ENCODE data around the gene CCL5. TPM values are rescaled to one million over a fixed set of nuclear protein-coding genes. Genes with fewer than 3 reads are reported as not detected.

Gene CCL5
- total and polyA plus RNA-seq, 10 of the 15 experiments (the other 5 are each of a cell fraction or from before 2014, with no cell fraction given) = 45.7 to 186 (median 90.8) TPM

GRCh38 chr17:35906926-35907637 lies 26.9 kb upstream of the CCL5 start:
- TF ChIP-seq BRCA1 (IDR thresholded peaks at IDR 0.05; ENCODE audit: low read depth, low read length) (no peak), SUPT20H (IDR thresholded peaks at IDR 0.05; ENCODE audit: borderline replicate concordance, control insufficient read depth, low read depth, low read length) (no peak), RAD21 (IDR thresholded peaks at IDR 0.05; ENCODE audit: insufficient read depth, low read depth, low read length) (peak; percentile 25; the same call in 1 of the 2 replicates), BMI1 (IDR thresholded peaks at IDR 0.05; ENCODE audit: borderline replicate concordance) (no peak), ZNF622 (IDR thresholded peaks at IDR 0.05) (no peak), ZNF687 (IDR thresholded peaks at IDR 0.05) (no peak)
- no peaks in the 10 kb centered on the region for H3K27me3 ChIP-seq (replicated peaks in 1 of 2; ENCODE audit: control insufficient read depth in 2 of 2, insufficient read depth in 2 of 2, low read length in 1 of 2)
- H3K9ac ChIP-seq (ENCODE audit: control insufficient read depth, insufficient read depth, low read length) = no peak overlapping the region
- SMC1A ChIA-PET (ENCODE audit: uncharacterized antibody, unreplicated experiment) = interaction anchor here (1.0 to 2.0 kb wide), 5 partner anchors 8 to 52 kb away, joined by 3 to 6 read pairs (median 3); no protein-coding TSS in a partner anchor
- no peak overlapping the region for H2AFZ ChIP-seq (ENCODE audit: control insufficient read depth, low read depth, low read length)
- no peaks in the 10 kb centered on the region for H4K20me1 ChIP-seq (ENCODE audit: control insufficient read depth, insufficient read depth)
- intact Hi-C loops (cut with micrococcal nuclease; ENCODE audit: unreplicated experiment) = no loop called here
- WGBS (ENCODE audit: insufficient coverage, insufficient replicate concordance, low lambda C conversion rate, missing lambda C conversion rate) = 28% methylated on average over 3 of the region's 3 CpGs
- POLR2A ChIA-PET = no interaction called here
- no peaks in the 10 kb centered on the region for H3K36me3 ChIP-seq (ENCODE audit: control insufficient read depth in 2 of 2, insufficient read depth in 2 of 2, low read length in 1 of 2)
- in situ Hi-C loops (cut with MboI) = no loop called here
- RAD21 ChIA-PET (ENCODE audit: unreplicated experiment) = interaction anchor here (1.1 kb wide), 1 partner anchor 31 kb away, joined by 3 read pairs; no protein-coding TSS in a partner anchor
- no peaks in the 10 kb centered on the region for H3K79me2 ChIP-seq (ENCODE audit: control insufficient read depth, insufficient read depth, low read length)
- CTCF ChIA-PET = interaction anchor here (0.8 to 1.5 kb wide), 5 partner anchors 15 to 58 kb away, joined by 3 to 5 read pairs (median 3); no protein-coding TSS in a partner anchor
- no peak overlapping the region for H3K27ac ChIP-seq (ENCODE audit: control insufficient read depth, insufficient read depth)
- DNase-seq (ENCODE audit: low read depth, low spot score) = no peak
- no peaks in the 10 kb centered on the region for H3K9me3 ChIP-seq (replicated peaks; ENCODE audit: control insufficient read depth, insufficient read depth, low read length)
- no peak for ATAC-seq
- H3K4me3 ChIP-seq = no peak overlapping the region
- no peak overlapping the region for H3K4me2 ChIP-seq (ENCODE audit: control insufficient read depth, insufficient read depth)
- no peak for FAIRE-seq
- BruUV-seq (replicated peaks) = no TSS peak
- H3K4me1 ChIP-seq (ENCODE audit: control insufficient read depth, insufficient read depth, low read length) = no peaks in the 10 kb centered on the region

Measured in GM12878 (cell line).